ENCODE data around the gene ZP4. TPM values are rescaled to one million over a fixed set of nuclear protein-coding genes. Genes with fewer than 3 reads are reported as not detected.

Gene ZP4
- total RNA-seq (2014; rRNA removed; shearing (Covaris generic)), result not detected in 2 replicates
- polyA plus RNA-seq (2015; cell fraction: cytosol; rRNA removed), result not detected in 2 replicates
- not detected in 2 replicates for polyA plus RNA-seq (2015; cell fraction: nucleus; rRNA removed)

GRCh38 chr1:237890822-237891221, at the start of gene ZP4:
ZP4 (minus strand) TSS chr1:237890922; CDS start chr1:237890635, 287 bp downstream.
- DNase-seq (ENCODE audit: low read depth), result no peak

DNA sequence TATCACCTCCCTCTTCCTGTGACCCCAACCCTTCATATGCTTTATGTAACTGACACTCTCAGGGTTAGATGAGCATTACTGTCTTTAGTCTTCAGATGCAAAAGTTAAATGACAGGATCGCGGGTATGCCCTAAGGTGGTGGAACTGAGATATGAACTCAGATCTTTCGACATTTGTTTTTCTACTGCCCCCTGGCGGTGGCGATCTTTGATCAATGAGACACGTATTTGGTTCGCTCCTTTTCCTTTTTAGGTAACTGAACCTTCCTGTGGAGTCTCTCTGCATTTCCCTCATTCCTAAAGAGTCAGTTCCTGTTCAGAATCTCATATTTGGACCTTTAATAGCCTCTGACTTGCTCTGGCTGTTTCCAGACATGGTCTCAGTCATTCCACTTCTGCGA, 47.8 kb upstream of the ZP4 start:
- DNase-seq (ENCODE audit: low read depth), result peak; percentile 13

DNA sequence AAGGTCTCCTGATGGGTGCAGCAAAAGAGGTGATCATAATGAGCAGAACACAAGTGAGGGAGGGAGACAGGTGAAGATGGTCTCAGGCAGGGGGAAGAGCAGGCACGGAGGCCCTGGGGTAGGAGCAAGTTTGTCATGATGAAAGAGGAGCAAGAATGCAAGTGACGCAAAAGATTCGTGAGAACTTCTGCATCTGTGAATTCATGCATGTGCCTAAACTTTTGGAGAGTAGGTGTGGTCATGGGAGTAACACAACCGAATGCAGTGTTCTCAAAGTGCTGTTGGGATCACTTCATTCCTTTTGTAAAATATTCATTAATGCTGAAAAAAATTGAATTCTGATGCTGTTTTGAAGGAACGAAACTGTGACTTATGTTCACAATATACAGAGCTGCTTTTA, 47.3 kb upstream of the ZP4 start:
- DNase-seq (ENCODE audit: low read depth), result no peak

GRCh38 chr1:237932816-237933215, 42.1 kb upstream of the ZP4 start:
- peak; percentile 30 for DNase-seq (ENCODE audit: low read depth)

DNA sequence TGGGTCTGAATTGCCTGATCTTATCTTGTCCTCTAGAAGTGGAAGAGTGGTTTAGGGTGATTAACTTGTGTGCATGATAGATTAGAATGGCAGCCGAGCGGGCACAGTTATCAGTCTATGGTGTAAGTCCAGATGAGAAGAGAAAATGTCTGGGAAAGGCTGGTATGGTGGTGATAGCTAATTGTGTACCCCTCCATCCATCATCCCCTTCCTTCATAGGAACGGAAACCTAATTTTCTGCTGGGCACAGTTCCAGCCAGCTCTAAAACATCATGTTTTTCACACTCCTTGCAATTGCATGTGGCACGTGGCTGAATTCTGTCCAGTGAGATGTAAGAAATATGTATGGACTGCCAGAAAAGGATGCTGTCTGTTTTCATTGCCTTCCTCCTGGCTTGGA, 40.9 kb upstream of the ZP4 start:
- DNase-seq (ENCODE audit: low read depth), result no peak

GRCh38 chr1:237927198-237927597, 36.5 kb upstream of the ZP4 start:
- DNase-seq (ENCODE audit: low read depth), result no peak

GRCh38 chr1:237921306-237921705, 30.6 kb upstream of the ZP4 start:
- no peak for DNase-seq (ENCODE audit: low read depth)

DNA sequence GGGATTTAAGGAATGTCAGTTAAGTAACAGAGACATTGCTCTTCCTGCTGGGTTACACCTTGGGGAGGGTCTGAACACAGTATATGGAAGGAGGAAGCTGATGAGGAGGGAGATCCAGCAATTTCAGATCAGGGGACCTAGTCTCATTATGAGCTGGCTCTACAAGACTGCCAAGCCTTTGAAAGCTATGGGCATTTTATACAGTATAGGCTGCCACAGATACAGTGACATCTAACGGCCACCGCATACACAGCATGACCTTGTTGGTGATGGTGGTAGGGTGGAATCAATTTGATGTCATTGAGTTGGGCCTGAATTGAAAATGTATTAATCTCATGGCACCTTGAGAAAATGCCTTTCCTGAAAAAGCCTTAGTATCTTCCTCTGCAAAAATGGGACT, 22.6 kb upstream of the ZP4 start:
- peak; percentile 14 for DNase-seq (ENCODE audit: low read depth)

DNA sequence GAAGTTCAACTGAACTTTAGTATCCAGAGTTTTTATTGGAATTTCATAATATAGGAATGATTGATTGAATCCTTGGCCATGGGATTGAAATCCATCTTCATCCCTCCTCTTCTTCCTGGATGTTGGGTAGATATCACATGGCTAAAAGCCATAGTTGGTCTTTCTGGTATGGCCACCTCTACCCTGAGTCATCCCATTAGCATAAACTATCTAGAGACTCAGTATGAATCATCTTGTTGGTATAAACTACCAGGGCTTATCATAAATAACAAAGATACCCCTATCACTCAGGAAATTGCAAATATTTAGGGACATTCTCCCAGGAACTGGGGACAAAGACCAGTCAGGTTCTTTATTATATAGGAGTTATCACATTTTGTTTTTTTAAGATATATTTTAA, 21.2 kb upstream of the ZP4 start:
- DNase-seq (ENCODE audit: low read depth), result peak; percentile 39

DNA sequence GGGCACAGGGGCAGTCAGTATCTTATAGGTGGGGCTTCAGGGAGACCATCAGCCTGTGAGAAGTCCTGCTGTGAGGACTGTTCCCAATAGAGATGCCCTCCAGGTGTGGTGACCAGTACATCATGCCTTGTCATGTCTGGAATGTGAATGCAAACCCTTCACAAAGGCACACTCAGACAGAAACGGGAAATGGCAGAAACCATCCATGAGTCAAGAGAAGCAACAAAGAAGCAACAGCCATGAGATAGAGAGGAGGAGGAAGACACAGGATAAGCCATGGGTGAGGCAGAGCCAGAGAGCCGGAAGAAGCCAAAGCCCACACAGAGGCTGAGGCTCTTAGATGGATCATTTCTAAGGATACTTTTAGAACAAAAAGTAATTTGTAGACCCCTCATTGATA, 20.1 kb upstream of the ZP4 start:
- no peak for DNase-seq (ENCODE audit: low read depth)

DNA sequence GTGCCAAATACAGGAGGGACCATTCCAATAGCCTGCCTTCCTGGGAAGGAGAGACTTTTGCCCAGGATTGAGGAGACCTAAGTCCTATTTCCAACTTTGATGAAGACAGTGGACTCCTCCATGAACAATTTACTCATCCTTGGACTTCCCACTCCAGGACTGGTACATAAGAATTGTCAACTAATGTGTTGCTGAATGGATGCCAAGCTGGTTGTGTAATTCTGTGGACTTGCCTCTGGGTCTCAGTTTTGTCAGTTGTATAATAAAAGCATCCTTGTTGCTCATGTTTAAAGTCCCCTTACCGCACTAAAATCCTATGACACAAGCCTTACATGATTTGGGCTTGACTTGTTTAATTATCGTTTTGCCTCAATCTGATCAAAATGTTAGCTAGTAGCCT, 13.2 kb upstream of the ZP4 start:
- DNase-seq (ENCODE audit: low read depth), result no peak

GRCh38 chr1:237902960-237903743, 12.4 kb upstream of the ZP4 start:
- no peak for DNase-seq (ENCODE audit: low read depth)

GRCh38 chr1:237901299-237901934, 10.7 kb upstream of the ZP4 start:
- peak; percentile 42 for DNase-seq (ENCODE audit: low read depth)

DNA sequence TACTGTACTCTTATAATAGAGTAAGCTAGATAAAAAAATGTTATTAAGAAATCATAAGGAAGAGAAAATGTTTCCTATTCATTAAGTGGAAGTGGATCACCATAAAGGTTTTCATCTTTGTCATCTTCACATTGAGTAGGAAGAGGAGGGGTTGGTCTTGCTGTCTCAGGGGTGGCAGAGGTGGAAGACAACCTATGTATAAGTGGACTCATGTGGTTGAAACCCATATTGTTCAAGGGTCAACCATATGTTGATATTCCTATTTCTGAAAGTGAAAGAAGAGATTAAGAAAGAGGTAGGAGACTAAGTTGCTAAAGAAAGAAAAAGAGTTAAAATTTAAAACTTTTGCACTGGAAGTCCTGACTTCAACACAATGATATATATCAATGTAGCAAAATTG, 4.9 kb upstream of the ZP4 start:
- no peak for DNase-seq (ENCODE audit: low read depth)

DNA sequence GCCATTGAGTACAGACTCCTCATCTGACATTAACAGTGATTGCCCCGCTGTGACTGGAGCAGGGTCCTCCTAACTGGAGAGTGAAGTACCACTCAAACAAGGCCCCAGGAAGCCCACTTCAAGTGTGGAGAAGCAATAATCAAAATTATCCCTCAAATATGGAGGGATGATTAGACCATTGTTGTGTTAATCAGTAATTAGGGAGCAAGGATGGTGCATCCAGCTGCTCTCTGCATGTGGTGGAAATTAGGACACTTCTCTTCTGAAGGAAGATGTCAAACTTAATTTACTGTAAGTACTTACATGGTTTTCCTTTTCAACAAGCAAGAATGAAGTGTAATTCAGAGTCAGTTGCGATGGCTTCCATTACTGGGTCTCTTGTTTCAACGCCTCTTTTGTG, 3.4 kb upstream of the ZP4 start:
- DNase-seq (ENCODE audit: low read depth), result no peak

DNA sequence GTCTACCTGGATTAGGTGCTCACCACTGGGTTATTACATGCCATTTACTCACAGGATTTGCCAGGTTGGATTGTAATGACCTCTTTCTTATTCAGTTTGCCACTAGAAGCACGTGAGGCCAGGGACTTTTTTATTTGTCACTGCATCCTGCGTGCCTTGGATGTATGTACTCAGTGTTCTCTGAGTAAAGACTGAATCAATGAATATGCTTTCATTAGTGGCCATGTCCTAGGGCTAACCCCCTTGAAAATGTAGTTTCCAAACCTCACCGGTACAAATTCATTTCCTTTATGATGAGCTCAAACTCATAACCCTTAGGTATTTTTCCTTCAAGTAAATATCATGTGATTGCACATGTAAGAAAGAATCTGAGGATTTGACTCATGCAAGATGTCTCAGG, 1.3 kb upstream of the ZP4 start:
- DNase-seq (ENCODE audit: low read depth), result peak; percentile 51

DNA sequence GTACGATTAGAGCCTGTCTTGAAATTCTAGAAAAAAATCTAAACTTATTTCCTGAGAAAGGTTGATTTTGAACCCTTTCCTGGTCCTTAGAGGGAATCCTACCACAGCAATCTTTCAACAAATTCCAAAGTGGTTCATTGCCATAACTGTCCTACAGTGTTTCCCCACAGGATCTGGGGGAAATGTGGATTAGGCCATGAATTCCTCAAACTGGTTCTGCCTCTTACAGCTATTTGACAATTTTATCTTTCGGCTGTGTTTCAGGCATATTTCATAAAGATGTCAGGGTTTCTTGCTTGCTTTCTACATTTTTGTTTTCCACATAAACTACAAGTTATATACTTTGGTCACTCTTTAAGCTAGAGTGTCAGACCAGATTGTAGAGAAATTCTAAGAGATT, 544 bp upstream of the ZP4 start:
- no peak for DNase-seq (ENCODE audit: low read depth)

DNA sequence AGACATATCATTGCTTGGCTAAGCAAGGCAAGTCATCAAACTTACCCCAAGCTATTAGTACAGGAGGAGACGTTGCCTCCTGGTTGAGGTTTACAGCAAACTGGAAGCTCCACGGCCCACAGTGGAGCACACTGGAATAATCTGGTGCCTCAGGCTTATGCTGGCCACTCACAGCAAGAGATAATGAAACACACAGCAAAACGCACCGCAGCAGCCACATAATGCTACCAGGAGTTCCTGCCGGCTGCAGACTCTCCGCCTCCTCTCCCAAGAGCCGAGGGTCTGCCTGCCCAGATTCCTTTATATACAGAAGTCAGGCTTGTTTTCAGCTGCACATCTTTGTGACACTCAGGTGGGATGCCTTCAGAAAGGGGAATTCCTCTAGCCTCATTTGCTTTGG, 306 bp downstream of the ZP4 start:
- no peak for DNase-seq (ENCODE audit: low read depth)

DNA sequence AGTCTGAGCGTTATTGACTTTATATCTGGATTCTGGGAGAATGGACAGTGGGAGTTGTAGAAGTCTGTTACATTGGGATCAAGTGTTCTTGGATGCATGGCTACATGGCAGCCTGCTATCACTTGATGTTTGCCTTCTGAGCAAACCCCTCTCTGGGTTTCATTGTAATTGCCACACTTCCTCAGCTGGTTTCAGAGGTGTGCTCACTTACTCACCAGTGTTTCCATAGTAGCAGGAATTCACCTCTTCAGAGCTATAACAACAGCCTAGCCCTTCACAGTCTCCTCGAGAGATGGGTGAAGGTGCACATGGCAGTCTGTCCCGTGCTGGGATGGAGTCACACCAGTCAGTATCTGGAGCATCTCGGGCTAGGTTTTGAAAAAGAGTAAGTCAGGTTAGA, 2.6 kb downstream of the ZP4 start:
- DNase-seq (ENCODE audit: low read depth), result no peak

GRCh38 chr1:237887542-237887941, 3.2 kb downstream of the ZP4 start:
- DNase-seq (ENCODE audit: low read depth), result no peak

DNA sequence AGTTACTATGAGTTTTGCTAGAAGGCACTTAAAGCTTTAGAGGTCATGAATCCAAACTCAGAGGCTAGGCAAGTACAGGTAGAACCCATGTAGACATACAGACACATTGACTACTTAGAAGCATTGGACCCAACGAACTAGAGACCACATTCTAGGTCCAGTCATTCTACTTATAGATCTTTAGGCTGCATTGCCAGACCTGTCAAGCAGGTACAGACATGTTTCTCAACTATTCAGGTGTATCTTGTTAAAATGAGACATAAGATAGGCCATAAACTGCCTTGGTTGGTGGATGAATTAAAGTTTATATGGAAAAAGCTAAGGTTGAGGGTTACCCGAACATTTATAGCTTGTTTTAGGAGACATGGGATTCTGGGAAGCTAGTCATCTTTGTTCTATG, 6.5 kb downstream of the ZP4 start:
- DNase-seq (ENCODE audit: low read depth), result no peak

DNA sequence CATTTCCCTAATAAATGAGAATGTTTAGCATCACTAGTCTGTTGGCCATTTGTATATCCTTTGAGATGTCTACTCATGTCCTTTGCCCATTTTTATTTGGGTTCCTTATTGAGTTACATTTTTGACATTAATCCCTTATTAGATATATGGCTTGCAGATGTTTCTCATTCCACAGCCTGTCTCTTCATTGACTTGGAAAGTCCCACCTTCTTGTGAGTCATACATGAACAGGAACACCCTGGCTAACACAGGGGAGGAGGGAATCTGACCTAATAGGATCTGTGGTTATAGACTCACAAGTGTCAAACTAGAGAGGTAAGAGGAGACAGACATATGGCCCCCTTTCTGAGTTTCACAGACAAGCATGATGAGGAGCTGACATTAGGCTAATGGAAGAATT, 11.5 kb downstream of the ZP4 start:
- peak; percentile 76 for DNase-seq (ENCODE audit: low read depth)

DNA sequence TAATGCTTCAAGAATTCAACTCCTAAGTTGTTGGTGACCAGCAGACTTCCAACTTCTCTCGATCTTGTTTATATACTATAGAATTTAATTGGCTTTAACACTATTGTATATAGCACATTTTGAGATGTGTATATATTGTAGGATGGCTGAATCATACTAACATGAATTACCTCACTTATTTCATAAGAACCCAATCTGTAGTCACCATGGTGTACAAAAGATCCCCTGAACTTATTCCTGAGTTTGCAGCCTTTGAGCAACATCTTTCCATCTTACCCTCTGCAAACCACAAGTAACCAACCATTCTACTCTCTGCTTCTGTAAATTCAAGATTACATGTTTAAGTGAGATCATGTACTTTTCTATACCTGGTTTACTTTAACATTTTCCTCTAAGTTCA, 12.3 kb downstream of the ZP4 start:
- no peak for DNase-seq (ENCODE audit: low read depth)

Measured in HT1080 (cell line).